Measurements from ENCODE around the gene FTL. TPM values are rescaled to one million over a fixed set of nuclear protein-coding genes. Genes with fewer than 3 reads are reported as not detected.

Gene FTL
- total and polyA plus RNA-seq, 3 experiments from 2014 or later, result 1,478 to 4,521 (median 1,489) TPM

GRCh38 chr19:48934837-48935236, 30.3 kb upstream of the FTL start:
- CTCF ChIA-PET, result no interaction called here
- Mint-ChIP-seq H3K4me3 (peak overlapping the region in 1 of 7 donors; percentile 23), H3K27me3 (no peaks in the 10 kb centered on the region), H3K4me1 (peaks cover 9 to 19% (median 12%) of the 10 kb centered on the region in 3 donors), H3K27ac (peak overlapping the region in 1 of 8 donors; percentile 38), H3K9me3 (no peaks in the 10 kb centered on the region), H3K36me3 (no peaks in the 10 kb centered on the region)
- peaks cover 12% of the 10 kb centered on the region for H3K4me1 ChIP-seq (ENCODE audit: insufficient read depth, low read length)
- H3K36me3 ChIP-seq (ENCODE audit: insufficient read depth, low read length), result no peaks in the 10 kb centered on the region
- H3K4me3 ChIP-seq (ENCODE audit: low read length), result no peak overlapping the region
- H3K27me3 ChIP-seq (ENCODE audit: insufficient read depth, low read length, poor library complexity, severe bottlenecking), result no peaks in the 10 kb centered on the region
- no peak for DNase-seq
- POLR2A ChIA-PET, result no interaction called here
- no peak overlapping the region for H3K27ac ChIP-seq (ENCODE audit: low read depth, low read length)
- no peaks in the 10 kb centered on the region for H3K9me3 ChIP-seq (ENCODE audit: low read length)

DNA sequence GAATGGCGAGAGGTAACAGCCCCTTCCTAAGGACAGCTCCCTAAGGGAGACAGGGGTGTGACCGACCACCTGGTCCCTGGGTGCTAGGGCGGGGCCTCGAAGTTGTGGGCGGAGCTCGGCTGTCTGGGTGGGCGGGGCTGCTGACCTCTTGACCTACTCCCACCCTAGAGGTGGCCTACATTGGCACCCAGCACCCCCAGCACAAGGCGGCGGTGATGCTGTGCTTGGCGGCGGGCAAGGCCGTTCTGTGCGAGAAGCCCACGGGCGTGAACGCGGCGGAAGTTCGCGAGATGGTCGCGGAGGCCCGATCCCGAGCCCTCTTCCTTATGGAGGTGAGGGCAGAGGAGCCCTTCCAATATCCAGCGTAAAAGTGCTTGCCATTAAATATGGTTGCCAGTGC, 29.2 kb upstream of the FTL start:
- Histone ChIP-seq H3K4me3 (ENCODE audit: low read length) (no peak overlapping the region), H3K36me3 (ENCODE audit: insufficient read depth, low read length) (no peaks in the 10 kb centered on the region), H3K9me3 (ENCODE audit: low read length) (no peaks in the 10 kb centered on the region), H3K27ac (ENCODE audit: low read depth, low read length) (no peak overlapping the region), H3K27me3 (ENCODE audit: insufficient read depth, low read length, poor library complexity, severe bottlenecking) (no peaks in the 10 kb centered on the region), H3K4me1 (ENCODE audit: insufficient read depth, low read length) (peaks cover 12% of the 10 kb centered on the region)
- no peaks in the 10 kb centered on the region for H3K9me3 Mint-ChIP-seq
- no peak overlapping the region for H3K27ac Mint-ChIP-seq
- H3K4me3 Mint-ChIP-seq, result no peak overlapping the region
- H3K4me1 Mint-ChIP-seq, result peaks cover 9 to 19% (median 12%) of the 10 kb centered on the region in 3 donors
- no peak for DNase-seq
- POLR2A ChIA-PET, result interaction anchor here (0.6 kb wide), 1 partner anchor 141 kb away, joined by 3 read pairs; no protein-coding TSS in a partner anchor
- H3K36me3 Mint-ChIP-seq, result peaks cover 0 to under 1% (median 0%) of the 10 kb centered on the region in 3 donors
- CTCF ChIA-PET, result no interaction called here
- H3K27me3 Mint-ChIP-seq, result no peaks in the 10 kb centered on the region

DNA sequence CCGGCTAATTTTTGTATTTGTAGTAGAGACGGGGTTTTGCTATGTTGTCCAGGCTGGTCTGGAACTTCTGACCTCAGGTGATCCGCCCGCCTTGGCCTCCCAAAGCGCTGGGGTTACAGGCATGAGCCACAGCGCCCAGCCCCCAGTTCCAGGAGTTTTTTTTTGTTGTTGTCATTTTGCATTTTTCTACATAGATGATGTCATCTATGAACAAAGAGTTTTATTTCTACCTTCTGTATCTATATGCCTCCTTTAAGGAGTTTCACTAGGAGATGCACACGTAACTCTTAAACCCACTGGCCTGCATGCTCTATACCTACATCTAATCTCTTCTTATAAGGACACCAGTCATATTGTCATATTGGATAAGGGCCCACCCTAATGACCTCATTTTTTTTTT, 26.9 kb upstream of the FTL start:
- no peaks in the 10 kb centered on the region for H3K9me3 Mint-ChIP-seq
- Histone ChIP-seq H3K36me3 (ENCODE audit: insufficient read depth, low read length) (no peaks in the 10 kb centered on the region), H3K27ac (ENCODE audit: low read depth, low read length) (no peak overlapping the region), H3K4me3 (ENCODE audit: low read length) (no peak overlapping the region), H3K4me1 (ENCODE audit: insufficient read depth, low read length) (peaks cover 6% of the 10 kb centered on the region), H3K27me3 (ENCODE audit: insufficient read depth, low read length, poor library complexity, severe bottlenecking) (no peaks in the 10 kb centered on the region), H3K9me3 (ENCODE audit: low read length) (no peaks in the 10 kb centered on the region)
- no peak for DNase-seq
- H3K27ac Mint-ChIP-seq, result no peak overlapping the region
- H3K4me1 Mint-ChIP-seq, result peaks cover 7 to 13% (median 8%) of the 10 kb centered on the region in 3 donors
- H3K4me3 Mint-ChIP-seq, result no peak overlapping the region
- peaks cover 1 to 6% (median 1%) of the 10 kb centered on the region in 3 donors for H3K36me3 Mint-ChIP-seq
- CTCF ChIA-PET, result no interaction called here
- no peaks in the 10 kb centered on the region for H3K27me3 Mint-ChIP-seq
- POLR2A ChIA-PET, result no interaction called here

GRCh38 chr19:48940902-48941301, 24.2 kb upstream of the FTL start:
- POLR2A ChIA-PET, result no interaction called here
- H3K36me3 Mint-ChIP-seq, result peaks cover 1 to 6% (median 1%) of the 10 kb centered on the region in 3 donors
- no peaks in the 10 kb centered on the region for H3K9me3 Mint-ChIP-seq
- no peaks in the 10 kb centered on the region for H3K36me3 ChIP-seq (ENCODE audit: insufficient read depth, low read length)
- H3K4me3 ChIP-seq (ENCODE audit: low read length), result no peak overlapping the region
- CTCF ChIA-PET, result no interaction called here
- H3K9me3 ChIP-seq (ENCODE audit: low read length), result no peaks in the 10 kb centered on the region
- no peaks in the 10 kb centered on the region for H3K4me1 ChIP-seq (ENCODE audit: insufficient read depth, low read length)
- H3K27ac Mint-ChIP-seq, result no peak overlapping the region
- H3K27me3 Mint-ChIP-seq, result no peaks in the 10 kb centered on the region
- no peaks in the 10 kb centered on the region for H3K27me3 ChIP-seq (ENCODE audit: insufficient read depth, low read length, poor library complexity, severe bottlenecking)
- H3K4me1 Mint-ChIP-seq, result no peaks in the 10 kb centered on the region
- no peak overlapping the region for H3K4me3 Mint-ChIP-seq
- H3K27ac ChIP-seq (ENCODE audit: low read depth, low read length), result no peak overlapping the region
- no peak for DNase-seq

DNA sequence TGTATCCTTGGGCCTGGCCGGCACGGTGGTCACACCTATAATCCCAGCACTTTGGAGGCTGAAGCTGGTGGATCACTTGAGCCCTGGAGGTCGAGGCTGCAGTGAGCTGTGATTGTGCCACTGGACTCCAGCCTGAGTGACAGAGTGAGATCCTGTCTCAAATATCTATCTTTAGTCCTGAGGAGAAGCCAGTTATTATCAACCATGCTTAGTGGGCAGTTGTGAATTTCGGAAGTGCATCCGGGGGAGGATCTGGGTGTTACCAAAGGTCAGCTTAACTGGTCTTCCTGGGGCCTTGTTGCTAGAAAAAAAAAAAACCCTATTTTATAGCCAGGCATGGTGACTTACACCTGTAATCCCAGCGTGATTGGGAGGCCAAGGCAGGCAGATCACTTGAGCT, 22.0 kb upstream of the FTL start:
- no peaks in the 10 kb centered on the region for H3K4me1 Mint-ChIP-seq

GRCh38 chr19:48945415-48945814, 19.7 kb upstream of the FTL start:
- Histone ChIP-seq H3K4me3 (ENCODE audit: low read length) (no peak overlapping the region), H3K36me3 (ENCODE audit: insufficient read depth, low read length) (no peaks in the 10 kb centered on the region), H3K4me1 (ENCODE audit: insufficient read depth, low read length) (no peaks in the 10 kb centered on the region), H3K27ac (ENCODE audit: low read depth, low read length) (no peak overlapping the region), H3K9me3 (ENCODE audit: low read length) (no peaks in the 10 kb centered on the region), H3K27me3 (ENCODE audit: insufficient read depth, low read length, poor library complexity, severe bottlenecking) (no peaks in the 10 kb centered on the region)
- Mint-ChIP-seq H3K4me1 (no peaks in the 10 kb centered on the region), H3K36me3 (peaks cover 1 to 6% (median 1%) of the 10 kb centered on the region in 3 donors), H3K27ac (peak overlapping the region in 1 of 8 donors; percentile 19), H3K9me3 (no peaks in the 10 kb centered on the region), H3K27me3 (no peaks in the 10 kb centered on the region), H3K4me3 (no peak overlapping the region)
- POLR2A ChIA-PET, result no interaction called here
- CTCF ChIA-PET, result no interaction called here
- no peak for DNase-seq

More for the DNA sequence above, 22.0 kb upstream of the FTL start:
- H3K36me3 ChIP-seq (ENCODE audit: insufficient read depth, low read length), result no peaks in the 10 kb centered on the region
- no peak for DNase-seq
- no peak overlapping the region for H3K4me3 ChIP-seq (ENCODE audit: low read length)
- no peaks in the 10 kb centered on the region for H3K27me3 Mint-ChIP-seq
- peak overlapping the region in 1 of 8 donors; percentile 15 for H3K27ac Mint-ChIP-seq
- H3K36me3 Mint-ChIP-seq, result peaks cover 1 to 6% (median 1%) of the 10 kb centered on the region in 3 donors
- no peak overlapping the region for H3K4me3 Mint-ChIP-seq
- no peaks in the 10 kb centered on the region for H3K4me1 ChIP-seq (ENCODE audit: insufficient read depth, low read length)
- ChIA-PET POLR2A (interaction anchor here (0.7 kb wide), 1 partner anchor 11 kb away, joined by 5 read pairs; no protein-coding TSS in a partner anchor), CTCF (no interaction called here)
- H3K9me3 Mint-ChIP-seq, result no peaks in the 10 kb centered on the region
- no peaks in the 10 kb centered on the region for H3K9me3 ChIP-seq (ENCODE audit: low read length)
- no peak overlapping the region for H3K27ac ChIP-seq (ENCODE audit: low read depth, low read length)
- H3K27me3 ChIP-seq (ENCODE audit: insufficient read depth, low read length, poor library complexity, severe bottlenecking), result no peaks in the 10 kb centered on the region

GRCh38 chr19:48945817-48946216, 19.3 kb upstream of the FTL start:
- POLR2A ChIA-PET, result no interaction called here
- H3K27me3 Mint-ChIP-seq, result no peaks in the 10 kb centered on the region

DNA sequence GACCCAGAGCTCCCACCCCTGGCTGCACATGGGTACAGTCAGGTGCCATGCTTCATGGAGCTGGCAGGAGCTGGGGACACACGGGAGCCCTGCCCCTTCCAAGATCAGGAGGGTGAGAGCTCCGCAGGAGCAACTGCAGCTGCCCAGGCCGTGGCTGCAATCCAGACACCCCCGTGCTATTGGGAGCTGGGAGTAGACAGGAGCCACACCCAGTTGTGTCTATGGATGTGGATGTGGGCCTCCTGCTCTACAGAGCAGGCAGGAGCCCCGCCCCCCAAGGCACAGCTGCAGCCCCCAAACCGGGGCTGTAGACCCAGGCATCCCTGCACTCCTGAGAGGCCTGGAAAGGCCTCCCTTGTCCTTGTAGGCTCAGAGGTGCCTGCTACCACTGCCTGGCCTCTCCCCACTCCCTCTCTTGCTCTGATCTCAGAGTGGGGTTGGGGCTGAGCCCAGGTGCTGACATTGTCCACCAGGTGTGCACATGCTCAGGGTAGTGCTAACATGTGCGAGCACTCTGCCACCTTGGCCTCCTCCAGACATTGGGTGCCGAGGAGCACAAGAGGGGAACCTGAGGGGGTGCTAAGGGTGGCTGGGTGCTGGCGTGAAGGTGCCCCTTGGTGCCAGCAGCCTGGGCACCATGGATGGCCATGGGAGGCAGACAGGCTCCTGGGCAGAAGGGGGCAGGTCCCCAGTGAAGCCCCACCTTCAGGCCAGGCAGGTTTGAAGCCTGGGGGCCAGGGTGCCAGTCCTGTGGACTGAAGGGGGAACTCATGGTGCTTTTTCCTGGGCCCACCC, 18.4 kb upstream of the FTL start:
- POLR2A ChIA-PET, result no interaction called here
- Histone ChIP-seq H3K9me3 (ENCODE audit: low read length) (no peaks in the 10 kb centered on the region), H3K4me1 (ENCODE audit: insufficient read depth, low read length) (no peaks in the 10 kb centered on the region), H3K36me3 (ENCODE audit: insufficient read depth, low read length) (no peaks in the 10 kb centered on the region), H3K27ac (ENCODE audit: low read depth, low read length) (no peak overlapping the region), H3K27me3 (ENCODE audit: insufficient read depth, low read length, poor library complexity, severe bottlenecking) (no peaks in the 10 kb centered on the region), H3K4me3 (ENCODE audit: low read length) (no peak overlapping the region)
- H3K27ac Mint-ChIP-seq, result no peak overlapping the region
- H3K27me3 Mint-ChIP-seq, result no peaks in the 10 kb centered on the region
- no peaks in the 10 kb centered on the region for H3K36me3 Mint-ChIP-seq
- H3K9me3 Mint-ChIP-seq, result no peaks in the 10 kb centered on the region
- no peak for DNase-seq
- H3K4me3 Mint-ChIP-seq, result no peak overlapping the region
- no peaks in the 10 kb centered on the region for H3K4me1 Mint-ChIP-seq
- CTCF ChIA-PET, result no interaction called here

More at GRCh38 chr19:48945817-48946216, 19.3 kb upstream of the FTL start:
- Mint-ChIP-seq H3K9me3 (no peaks in the 10 kb centered on the region), H3K36me3 (peaks cover 1 to 6% (median 1%) of the 10 kb centered on the region in 3 donors), H3K4me1 (no peaks in the 10 kb centered on the region), H3K4me3 (no peak overlapping the region), H3K27ac (no peak overlapping the region)
- Histone ChIP-seq H3K4me3 (ENCODE audit: low read length) (no peak overlapping the region), H3K27me3 (ENCODE audit: insufficient read depth, low read length, poor library complexity, severe bottlenecking) (no peaks in the 10 kb centered on the region), H3K27ac (ENCODE audit: low read depth, low read length) (no peak overlapping the region), H3K4me1 (ENCODE audit: insufficient read depth, low read length) (no peaks in the 10 kb centered on the region), H3K36me3 (ENCODE audit: insufficient read depth, low read length) (no peaks in the 10 kb centered on the region), H3K9me3 (ENCODE audit: low read length) (no peaks in the 10 kb centered on the region)
- CTCF ChIA-PET, result no interaction called here
- no peak for DNase-seq

Data from CD8-positive, alpha-beta memory T cell (primary cell).